Fibroblast of pulmonary artery (primary cell): ENCODE measurements around the gene GAL3ST2.

Source experiments
- DNase-seq: peaks from one replicate; pipeline ENCODE4 v3.0.0-alpha.2; 2010; ENCODE audit warnings: low read depth
- H3K4me3 ChIP-seq: replicated peaks from 2 replicates; pipeline ENCODE4 v1.5.1; 2011; ENCODE audit warnings: low read depth, mild to moderate bottlenecking, control low read depth, low read length, moderate library complexity
- TF ChIP-seq, protein P1 (sequence below): IDR thresholded peaks from 2 replicates; pipeline ENCODE4 v1.5.1; 2011; ENCODE audit warnings: mild to moderate bottlenecking, control low read depth, low read length, inconsistent platforms; ENCODE audit errors: missing control alignments

Gene GAL3ST2

DNA sequence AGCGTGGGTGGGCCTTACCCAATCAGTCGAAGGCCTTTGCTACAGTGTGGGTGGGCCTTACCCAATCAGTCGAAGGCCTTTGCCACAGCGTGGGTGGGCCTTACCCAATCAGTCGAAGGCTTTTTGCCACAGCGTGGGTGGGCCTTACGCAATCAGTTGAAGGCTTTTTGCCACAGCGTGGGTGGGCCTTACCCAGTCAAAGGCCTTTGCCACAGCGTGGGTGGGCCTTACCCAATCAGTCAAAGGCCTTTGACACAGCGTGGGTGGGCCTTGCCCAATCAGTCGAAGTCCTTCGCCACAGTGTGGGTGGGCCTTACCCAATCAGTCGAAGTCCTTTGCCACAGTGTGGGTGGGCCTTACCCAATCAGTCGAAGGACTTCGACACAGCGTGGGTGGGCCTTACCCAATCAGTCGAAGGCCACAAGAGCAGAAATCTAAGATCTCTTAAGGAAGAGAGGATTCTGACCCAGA lies 16.3 kb upstream of the GAL3ST2 start:
- H3K4me3 ChIP-seq: no peak overlapping the region
- no peak for DNase-seq
- TF ChIP-seq, protein P1, sequence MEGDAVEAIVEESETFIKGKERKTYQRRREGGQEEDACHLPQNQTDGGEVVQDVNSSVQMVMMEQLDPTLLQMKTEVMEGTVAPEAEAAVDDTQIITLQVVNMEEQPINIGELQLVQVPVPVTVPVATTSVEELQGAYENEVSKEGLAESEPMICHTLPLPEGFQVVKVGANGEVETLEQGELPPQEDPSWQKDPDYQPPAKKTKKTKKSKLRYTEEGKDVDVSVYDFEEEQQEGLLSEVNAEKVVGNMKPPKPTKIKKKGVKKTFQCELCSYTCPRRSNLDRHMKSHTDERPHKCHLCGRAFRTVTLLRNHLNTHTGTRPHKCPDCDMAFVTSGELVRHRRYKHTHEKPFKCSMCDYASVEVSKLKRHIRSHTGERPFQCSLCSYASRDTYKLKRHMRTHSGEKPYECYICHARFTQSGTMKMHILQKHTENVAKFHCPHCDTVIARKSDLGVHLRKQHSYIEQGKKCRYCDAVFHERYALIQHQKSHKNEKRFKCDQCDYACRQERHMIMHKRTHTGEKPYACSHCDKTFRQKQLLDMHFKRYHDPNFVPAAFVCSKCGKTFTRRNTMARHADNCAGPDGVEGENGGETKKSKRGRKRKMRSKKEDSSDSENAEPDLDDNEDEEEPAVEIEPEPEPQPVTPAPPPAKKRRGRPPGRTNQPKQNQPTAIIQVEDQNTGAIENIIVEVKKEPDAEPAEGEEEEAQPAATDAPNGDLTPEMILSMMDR: no peak

DNA sequence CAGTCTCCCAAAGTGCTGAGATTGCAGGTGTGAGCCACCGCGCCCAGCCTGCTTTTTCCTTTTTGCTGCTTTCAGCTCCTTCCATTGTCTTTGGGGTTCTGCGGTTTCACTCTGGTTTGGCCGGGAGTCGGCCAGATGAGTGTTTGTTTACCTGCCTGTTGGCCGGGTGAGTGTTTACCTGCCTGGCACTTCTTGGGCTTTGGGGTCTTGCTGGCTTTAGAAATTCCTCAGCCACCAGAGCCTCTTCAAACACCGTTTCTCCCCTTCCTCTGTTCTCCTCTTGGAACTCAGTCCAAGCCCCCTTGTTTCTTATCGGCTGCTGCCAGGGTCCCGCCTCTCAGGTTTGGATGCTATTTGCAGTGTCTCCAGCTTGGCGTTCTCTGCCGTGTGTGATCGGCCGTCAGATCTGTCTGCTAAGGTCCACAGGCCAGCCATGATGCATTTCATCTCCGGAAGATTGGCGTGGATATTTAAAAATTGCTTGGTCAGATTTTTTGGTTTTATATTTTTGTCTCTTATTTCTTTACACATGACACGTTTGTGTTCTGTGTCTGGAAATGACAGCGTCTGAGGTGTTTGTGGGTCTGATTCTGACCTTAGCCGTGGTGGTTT lies 14.2 kb upstream of the GAL3ST2 start:
- TF ChIP-seq, protein P1: no peak
- no peak overlapping the region for H3K4me3 ChIP-seq
- no peak for DNase-seq

DNA sequence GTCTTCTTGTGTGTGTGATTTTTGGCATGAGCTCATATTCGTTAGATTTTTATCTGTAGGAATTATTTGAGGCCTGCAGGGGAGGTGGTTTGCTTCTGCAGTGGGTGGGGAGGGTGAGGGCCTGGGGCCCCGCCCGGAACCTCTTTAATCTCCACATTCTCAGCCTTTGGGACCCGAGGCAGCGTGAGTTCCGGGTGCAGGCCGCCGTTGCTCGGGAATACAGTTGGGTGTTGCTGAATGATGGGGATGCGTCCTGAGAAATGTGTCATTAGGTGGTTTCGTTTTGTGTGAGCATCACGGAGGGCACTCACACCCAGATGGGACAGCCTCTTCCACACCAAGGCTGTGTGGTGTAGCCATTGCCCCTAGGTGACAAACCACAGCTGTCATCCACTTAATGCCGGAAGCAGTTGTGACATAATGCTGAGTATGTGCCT lies 13.7 kb upstream of the GAL3ST2 start:
- no peak overlapping the region for H3K4me3 ChIP-seq
- TF ChIP-seq, protein P1: no peak
- DNase-seq: no peak

DNA sequence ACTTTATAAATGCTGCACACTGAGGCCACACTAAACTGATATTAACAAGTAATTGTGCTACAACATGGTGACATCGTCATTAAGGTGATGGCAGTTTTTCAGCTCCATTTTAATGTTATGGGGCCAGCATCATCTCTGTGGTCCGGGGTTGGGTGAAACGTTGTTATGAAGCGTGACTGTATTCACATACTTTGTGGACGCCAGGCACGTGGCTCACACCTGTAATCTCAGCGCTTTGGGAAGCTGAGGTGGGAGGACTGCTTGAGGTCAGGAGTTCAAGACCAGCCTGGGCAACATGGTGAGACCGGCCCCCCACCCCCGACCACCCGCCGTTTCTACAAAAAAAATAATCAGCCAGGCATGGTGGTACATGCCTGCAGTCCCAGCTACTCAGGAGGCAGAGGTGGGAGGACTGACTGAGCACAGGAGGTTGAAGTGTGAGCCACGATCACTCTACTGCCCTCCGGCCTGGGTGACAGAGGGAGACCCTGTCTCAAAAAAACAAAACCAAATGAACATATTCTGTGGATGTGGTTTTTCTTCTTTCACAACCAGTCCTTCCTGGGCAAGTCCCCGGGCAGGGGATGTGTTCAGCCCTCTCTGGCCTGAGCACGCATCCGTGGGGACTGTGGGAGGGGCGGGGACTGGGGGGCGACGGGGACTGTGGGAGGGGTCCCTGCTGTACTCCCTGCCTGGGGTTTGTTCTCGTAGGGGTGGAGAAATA lies 12.9 kb upstream of the GAL3ST2 start:
- no peak overlapping the region for H3K4me3 ChIP-seq
- DNase-seq: no peak
- TF ChIP-seq, protein P1: no peak

DNA sequence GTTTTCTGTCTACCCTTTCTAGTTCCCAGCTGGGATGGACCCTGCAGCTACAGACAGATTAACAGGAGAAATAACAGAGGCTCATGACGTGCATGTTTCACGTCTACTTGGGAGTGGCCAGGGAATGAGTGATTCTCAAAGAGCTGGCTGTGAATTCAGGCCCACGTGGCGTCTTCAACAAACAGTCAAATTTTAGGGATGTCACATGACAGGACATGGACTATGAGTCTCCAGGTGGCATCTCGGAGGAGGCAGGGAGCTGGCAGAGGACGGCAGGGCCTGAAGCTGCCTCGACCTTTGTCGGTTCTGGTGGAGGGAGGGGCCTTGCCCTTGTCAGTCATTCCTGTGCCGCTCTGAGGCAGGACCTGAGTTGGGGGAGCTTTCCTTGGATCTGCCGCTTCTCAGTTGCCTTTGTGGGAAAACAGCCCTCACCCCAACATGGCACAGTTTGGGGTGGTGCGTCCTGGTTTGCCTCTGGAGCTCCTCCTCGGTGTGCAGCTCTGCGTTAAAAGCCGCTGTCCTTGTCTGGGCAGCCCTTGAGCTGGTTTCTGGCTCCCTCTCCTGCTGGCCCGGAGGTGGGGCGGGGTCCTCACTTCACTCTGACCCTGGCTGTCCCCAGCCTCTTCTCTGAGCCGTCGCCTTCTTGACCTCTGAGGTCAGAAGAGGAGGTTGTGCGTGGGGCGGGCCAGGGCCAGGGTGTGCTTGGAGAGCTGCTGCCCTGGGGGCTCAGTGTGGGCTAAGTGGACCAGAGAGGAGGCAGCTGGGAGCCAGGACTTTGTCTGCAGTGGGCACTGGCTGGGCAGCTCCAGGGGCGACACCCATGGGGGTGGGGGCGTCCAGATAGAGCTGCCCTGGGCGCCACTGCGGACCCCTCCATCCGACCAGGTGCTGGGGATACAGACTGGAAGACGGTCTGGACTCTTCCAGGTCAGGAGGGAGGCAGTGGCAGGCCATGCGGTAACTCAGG lies 12.1 kb upstream of the GAL3ST2 start:
- TF ChIP-seq, protein P1: no peak
- no peak for DNase-seq
- H3K4me3 ChIP-seq: no peak overlapping the region

DNA sequence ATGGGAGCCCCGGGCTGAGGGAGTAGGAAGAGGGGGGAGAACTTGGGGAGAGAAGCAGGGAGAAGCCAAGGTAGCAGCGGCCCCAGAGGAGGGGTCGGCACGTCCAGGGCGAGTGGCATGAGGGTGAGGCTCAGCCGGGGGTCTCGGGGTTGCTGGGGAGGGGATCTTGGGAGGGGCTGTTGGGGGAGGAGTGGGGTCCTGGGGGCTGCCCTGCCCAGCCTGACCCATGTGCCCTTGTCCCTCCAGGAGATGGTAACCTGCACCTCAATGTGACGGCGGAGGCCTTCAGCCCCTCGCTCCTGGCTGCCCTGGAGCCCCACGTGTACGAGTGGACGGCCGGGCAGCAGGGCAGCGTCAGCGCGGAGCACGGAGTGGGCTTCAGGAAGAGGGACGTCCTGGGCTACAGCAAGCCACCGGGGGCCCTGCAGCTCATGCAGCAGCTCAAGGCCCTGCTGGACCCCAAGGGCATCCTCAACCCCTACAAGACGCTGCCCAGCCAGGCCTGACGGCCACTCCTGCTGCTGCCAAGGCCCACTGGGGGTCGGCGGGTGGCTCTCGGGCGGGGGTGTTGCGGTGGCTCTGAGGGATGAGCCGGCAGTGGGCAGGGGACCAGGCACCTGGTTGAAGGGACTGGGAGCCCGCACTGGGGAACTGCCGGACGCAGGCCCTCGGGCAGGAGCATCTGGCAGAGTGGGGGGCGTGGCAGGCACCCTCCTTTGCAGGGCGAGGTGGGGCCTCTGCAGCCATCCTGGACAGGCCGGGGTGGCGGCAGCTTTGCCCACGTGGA lies 9.0 kb upstream of the GAL3ST2 start:
- TF ChIP-seq, protein P1: no peak
- H3K4me3 ChIP-seq: no peak overlapping the region
- DNase-seq: no peak
